Measurements from ENCODE around the gene TYRP1.

GRCh38 chr9:12657233-12657632, 36.0 kb upstream of the TYRP1 start:
- TF ChIP-seq, protein P1, sequence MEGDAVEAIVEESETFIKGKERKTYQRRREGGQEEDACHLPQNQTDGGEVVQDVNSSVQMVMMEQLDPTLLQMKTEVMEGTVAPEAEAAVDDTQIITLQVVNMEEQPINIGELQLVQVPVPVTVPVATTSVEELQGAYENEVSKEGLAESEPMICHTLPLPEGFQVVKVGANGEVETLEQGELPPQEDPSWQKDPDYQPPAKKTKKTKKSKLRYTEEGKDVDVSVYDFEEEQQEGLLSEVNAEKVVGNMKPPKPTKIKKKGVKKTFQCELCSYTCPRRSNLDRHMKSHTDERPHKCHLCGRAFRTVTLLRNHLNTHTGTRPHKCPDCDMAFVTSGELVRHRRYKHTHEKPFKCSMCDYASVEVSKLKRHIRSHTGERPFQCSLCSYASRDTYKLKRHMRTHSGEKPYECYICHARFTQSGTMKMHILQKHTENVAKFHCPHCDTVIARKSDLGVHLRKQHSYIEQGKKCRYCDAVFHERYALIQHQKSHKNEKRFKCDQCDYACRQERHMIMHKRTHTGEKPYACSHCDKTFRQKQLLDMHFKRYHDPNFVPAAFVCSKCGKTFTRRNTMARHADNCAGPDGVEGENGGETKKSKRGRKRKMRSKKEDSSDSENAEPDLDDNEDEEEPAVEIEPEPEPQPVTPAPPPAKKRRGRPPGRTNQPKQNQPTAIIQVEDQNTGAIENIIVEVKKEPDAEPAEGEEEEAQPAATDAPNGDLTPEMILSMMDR (IDR thresholded peaks at IDR 0.05 in 4 of 5, conservative IDR thresholded peaks at IDR 0.05 in 1 of 5): no peak
- no peak for TF ChIP-seq POLR2A (IDR thresholded peaks at IDR 0.05)
